ENCODE results near the gene NAALADL2. TPM values are rescaled to one million over a fixed set of nuclear protein-coding genes. Genes with fewer than 3 reads are reported as not detected.

Gene NAALADL2
- total RNA-seq, 1 donor from 2014 or later: 10.4 TPM

DNA sequence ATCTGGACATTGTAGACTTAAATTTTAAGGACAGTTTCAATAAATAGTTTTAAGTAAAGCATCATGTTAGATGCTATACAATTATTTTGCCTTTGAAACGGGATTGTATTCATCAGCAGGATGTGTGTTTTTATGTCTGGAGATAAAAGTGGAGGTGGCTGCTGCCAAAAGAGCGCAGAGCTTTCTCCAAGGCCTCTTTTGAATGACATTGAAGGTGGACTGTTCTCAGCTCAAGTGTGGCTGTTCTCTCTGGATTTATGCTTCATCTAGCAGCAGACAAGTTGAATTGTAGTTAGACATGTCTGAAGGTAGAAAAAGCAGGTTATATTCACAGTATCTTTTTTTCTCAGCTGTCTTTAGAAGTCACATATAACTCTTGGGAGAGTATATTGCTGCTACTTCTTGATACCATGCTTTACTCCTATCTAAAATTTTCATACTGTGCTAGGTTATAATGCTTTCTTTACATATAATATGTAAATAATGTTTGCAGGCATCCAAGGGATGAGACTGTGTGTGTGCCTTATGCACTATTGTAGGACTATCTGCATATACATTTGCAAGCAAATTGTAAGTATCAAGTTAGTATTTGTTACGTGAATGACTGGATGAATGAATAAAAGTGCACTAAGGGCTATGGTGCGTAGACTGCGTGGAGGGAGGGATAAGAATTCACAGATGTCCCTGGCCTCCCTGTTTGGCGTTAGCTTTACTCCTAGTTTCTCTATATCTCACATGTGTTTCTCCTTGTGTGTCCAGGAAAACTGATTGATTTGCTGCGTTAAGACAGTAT lies 340.1 kb downstream of the NAALADL2 start:
- H3K27me3 Mint-ChIP-seq: no peaks in the 10 kb centered on the region
- TF ChIP-seq, protein P1, sequence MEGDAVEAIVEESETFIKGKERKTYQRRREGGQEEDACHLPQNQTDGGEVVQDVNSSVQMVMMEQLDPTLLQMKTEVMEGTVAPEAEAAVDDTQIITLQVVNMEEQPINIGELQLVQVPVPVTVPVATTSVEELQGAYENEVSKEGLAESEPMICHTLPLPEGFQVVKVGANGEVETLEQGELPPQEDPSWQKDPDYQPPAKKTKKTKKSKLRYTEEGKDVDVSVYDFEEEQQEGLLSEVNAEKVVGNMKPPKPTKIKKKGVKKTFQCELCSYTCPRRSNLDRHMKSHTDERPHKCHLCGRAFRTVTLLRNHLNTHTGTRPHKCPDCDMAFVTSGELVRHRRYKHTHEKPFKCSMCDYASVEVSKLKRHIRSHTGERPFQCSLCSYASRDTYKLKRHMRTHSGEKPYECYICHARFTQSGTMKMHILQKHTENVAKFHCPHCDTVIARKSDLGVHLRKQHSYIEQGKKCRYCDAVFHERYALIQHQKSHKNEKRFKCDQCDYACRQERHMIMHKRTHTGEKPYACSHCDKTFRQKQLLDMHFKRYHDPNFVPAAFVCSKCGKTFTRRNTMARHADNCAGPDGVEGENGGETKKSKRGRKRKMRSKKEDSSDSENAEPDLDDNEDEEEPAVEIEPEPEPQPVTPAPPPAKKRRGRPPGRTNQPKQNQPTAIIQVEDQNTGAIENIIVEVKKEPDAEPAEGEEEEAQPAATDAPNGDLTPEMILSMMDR (IDR thresholded peaks at IDR 0.05; ENCODE audit: unreplicated experiment): no peak
- H3K4me3 Mint-ChIP-seq (ENCODE audit: low read depth): no peak overlapping the region

DNA sequence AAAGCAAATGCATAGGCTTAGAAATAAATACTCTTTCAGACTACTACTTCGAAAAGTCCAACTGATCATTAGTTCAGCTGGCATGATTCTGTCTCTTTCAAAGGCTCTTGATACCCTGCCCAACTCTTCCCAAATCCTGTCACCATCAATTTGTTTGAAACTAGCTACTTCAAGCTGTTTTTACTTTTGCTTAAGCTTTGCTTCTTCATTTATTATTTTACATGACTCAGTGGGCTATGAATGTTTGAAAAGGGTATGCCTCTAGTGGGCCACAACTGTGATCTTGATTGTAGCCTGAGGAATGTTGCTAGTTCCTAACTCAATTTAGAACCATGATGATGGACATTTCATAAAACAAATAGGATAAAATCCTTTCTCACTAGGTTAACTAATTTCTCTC lies 340.8 kb downstream of the NAALADL2 start:
- DNase-seq (ENCODE audit: low spot score, unreplicated experiment): no peak
- TF ChIP-seq, protein P1 (IDR thresholded peaks at IDR 0.05; ENCODE audit: unreplicated experiment): no peak
- Mint-ChIP-seq H3K27ac (no peak overlapping the region), H3K9me3 (ENCODE audit: low read depth) (peaks cover 10% of the 10 kb centered on the region), H3K27me3 (no peaks in the 10 kb centered on the region), H3K36me3 (ENCODE audit: insufficient read depth) (no peaks in the 10 kb centered on the region), H3K4me1 (ENCODE audit: low read depth) (no peaks in the 10 kb centered on the region), H3K4me3 (ENCODE audit: low read depth) (no peak overlapping the region)

More for the DNA sequence above, 340.1 kb downstream of the NAALADL2 start:
- Mint-ChIP-seq H3K27ac (no peak overlapping the region), H3K36me3 (ENCODE audit: insufficient read depth) (no peaks in the 10 kb centered on the region), H3K9me3 (ENCODE audit: low read depth) (peaks cover 5% of the 10 kb centered on the region), H3K4me1 (ENCODE audit: low read depth) (no peaks in the 10 kb centered on the region)
- DNase-seq (ENCODE audit: low spot score, unreplicated experiment): no peak

DNA sequence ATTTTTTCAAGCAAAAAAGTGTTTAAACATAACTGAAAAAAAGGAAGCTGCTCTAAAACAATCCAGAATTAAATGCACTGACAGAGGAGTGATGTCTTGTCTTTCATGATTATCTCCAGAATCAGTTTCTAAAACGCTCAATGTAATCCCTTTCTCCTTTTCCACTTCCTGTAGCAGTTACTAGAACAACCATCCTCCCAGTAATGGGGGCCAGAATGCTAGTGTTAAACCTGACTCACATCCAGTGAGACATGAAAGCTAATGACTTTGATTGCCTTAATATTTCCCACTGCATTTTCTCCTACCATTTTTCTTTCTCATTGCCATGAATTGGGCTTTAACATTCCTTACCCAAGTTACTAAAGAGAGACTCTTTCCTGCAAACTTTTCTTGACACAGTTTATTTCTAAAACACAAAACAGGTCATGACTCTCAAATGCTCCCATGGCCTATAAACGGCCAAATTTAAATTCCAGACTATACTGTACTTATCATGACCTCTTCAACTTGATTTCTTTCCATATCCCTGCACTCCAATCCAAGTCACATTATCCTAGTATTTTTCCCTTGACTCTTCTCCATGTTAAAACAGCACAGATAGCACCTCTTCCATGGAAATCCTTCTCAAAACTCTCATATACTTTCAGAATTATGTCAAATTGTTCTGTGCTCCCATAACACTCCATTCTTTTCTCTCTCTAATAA lies 341.4 kb downstream of the NAALADL2 start:
- H3K27ac Mint-ChIP-seq: no peak overlapping the region
- no peaks in the 10 kb centered on the region for H3K27me3 Mint-ChIP-seq
- DNase-seq (ENCODE audit: low spot score, unreplicated experiment): no peak
- peaks cover 16% of the 10 kb centered on the region for H3K9me3 Mint-ChIP-seq (ENCODE audit: low read depth)
- TF ChIP-seq, protein P1 (IDR thresholded peaks at IDR 0.05; ENCODE audit: unreplicated experiment): no peak
- H3K4me3 Mint-ChIP-seq (ENCODE audit: low read depth): no peak overlapping the region
- no peaks in the 10 kb centered on the region for H3K4me1 Mint-ChIP-seq (ENCODE audit: low read depth)
- H3K36me3 Mint-ChIP-seq (ENCODE audit: insufficient read depth): no peaks in the 10 kb centered on the region

DNA sequence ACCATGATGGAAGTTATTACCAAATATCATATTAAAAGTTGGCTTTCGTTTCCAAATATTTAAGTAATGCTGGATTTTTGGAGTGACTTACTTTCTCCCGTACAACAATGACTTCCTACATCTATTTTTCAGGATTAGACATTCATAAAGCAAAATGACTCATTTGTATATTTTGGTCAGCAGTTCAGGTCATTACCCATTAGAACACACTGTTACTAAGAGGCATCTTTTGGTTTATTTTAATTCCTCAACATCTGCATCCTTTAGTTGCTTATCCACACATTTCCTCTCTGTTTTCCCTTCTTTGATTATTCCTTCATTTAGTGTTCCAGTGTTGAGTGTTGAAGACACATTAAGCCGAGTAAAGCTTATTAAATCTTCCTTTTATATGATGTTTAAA lies 348.2 kb downstream of the NAALADL2 start:
- Mint-ChIP-seq H3K27ac (no peak overlapping the region), H3K36me3 (ENCODE audit: insufficient read depth) (peaks cover 2% of the 10 kb centered on the region), H3K9me3 (ENCODE audit: low read depth) (peaks cover 20% of the 10 kb centered on the region), H3K27me3 (no peaks in the 10 kb centered on the region), H3K4me1 (ENCODE audit: low read depth) (peaks cover 8% of the 10 kb centered on the region), H3K4me3 (ENCODE audit: low read depth) (no peak overlapping the region)
- TF ChIP-seq, protein P1 (IDR thresholded peaks at IDR 0.05; ENCODE audit: unreplicated experiment): no peak
- no peak for DNase-seq (ENCODE audit: low spot score, unreplicated experiment)

DNA sequence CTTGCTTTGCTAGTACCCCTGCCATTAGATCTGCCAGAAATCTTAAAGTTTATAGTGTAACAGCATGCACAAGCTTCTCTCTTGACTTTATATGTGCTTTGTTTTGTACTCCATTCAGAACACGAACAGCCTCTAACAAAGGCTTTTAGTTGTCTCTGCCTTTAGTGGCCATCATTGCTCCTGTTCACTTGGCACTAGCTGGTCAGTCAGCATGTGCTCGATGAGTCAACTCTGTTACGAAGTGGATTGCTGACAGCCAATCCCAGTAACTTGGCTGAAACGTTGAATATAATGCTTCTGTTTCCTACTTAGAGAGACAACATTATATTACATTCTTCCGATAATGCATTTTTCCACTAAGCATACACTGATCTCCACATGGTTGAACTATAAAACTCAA lies 349.2 kb downstream of the NAALADL2 start:
- DNase-seq (ENCODE audit: low spot score, unreplicated experiment): no peak
- H3K4me3 Mint-ChIP-seq (ENCODE audit: low read depth): no peak overlapping the region
- H3K36me3 Mint-ChIP-seq (ENCODE audit: insufficient read depth): peaks cover 2% of the 10 kb centered on the region
- peaks cover 20% of the 10 kb centered on the region for H3K9me3 Mint-ChIP-seq (ENCODE audit: low read depth)
- TF ChIP-seq, protein P1 (IDR thresholded peaks at IDR 0.05; ENCODE audit: unreplicated experiment): no peak
- H3K27ac Mint-ChIP-seq: peak overlapping the region; percentile 37
- peaks cover 8% of the 10 kb centered on the region for H3K4me1 Mint-ChIP-seq (ENCODE audit: low read depth)
- no peaks in the 10 kb centered on the region for H3K27me3 Mint-ChIP-seq
